Activated CD4-positive, alpha-beta memory T cell treated with anti-CD3 and anti-CD28 coated beads, Interleukin-2, amount 10 ng/mL, durations not matched to agents 7 days and 5 days (primary cell): Measurements from ENCODE around the gene CD40LG. TPM values are rescaled to one million over a fixed set of nuclear protein-coding genes. Genes with fewer than 3 reads are reported as not detected.

ENCODE experiments used
- total RNA-seq, 2 experiments: library from RNA; stranded (reverse); gene quantifications; one replicate each; pipeline ENCODE4 v1.2.3, GENCODE V29; 2021

CD40LG gene
- total RNA-seq, 2 experiments from 2014 or later: 139 TPM

Other genes starting within 250 kb of the CD40LG start
- gene BRS3, start 160.2 kb upstream of the CD40LG start, total RNA-seq: not detected
- gene HTATSF1, start 150.6 kb upstream of the CD40LG start, total RNA-seq: 10 to 100 TPM; 63.7 to 64.1 TPM
- gene VGLL1, start 115.9 kb upstream of the CD40LG start, total RNA-seq: not detected
- 100 to 1,000 TPM; 119 to 121 TPM for gene ARHGEF6, start 132.8 kb downstream of the CD40LG start, total RNA-seq
- 100 to 1,000 TPM; 225 to 236 TPM for gene RBMX, start 232.6 kb downstream of the CD40LG start, total RNA-seq